Heart left ventricle (tissue), 13 donors: Measurements from ENCODE around the gene SFT2D3.

Experiments used
- CTCF ChIP-seq, 12 donors: fragments of 200-600 bp; sonication (generic) in 4 of 12; IDR thresholded peaks; one replicate each; pipeline versions ENCODE4 v1.5.0 to v1.8.0; 2018 to 2022; ENCODE audit warnings: antibody characterized with exemption in 12 of 12, mild to moderate bottlenecking in 5 of 12
- POLR2A ChIP-seq, 2 donors: fragments of 450-650 bp; IDR thresholded peaks; one replicate each; pipeline ENCODE4 v1.6.1; 2017; ENCODE audit warnings: antibody characterized with exemption in 2 of 2, mild to moderate bottlenecking in 2 of 2, moderate library complexity in 2 of 2
- donor health status: ischemic (EF 13 %, LVEDD 7.1; RV severe dilation, severe dysfunction).
- donor health status: DM: no; HTN: yes; CAD: no.
- donor health status: DM: no; HTN: no; CAD: no.
- donor health status: ischemic (EF 25% LVEDD 6.9; RV normal size, moderate dysfunction).
- donor health status: ischemic (EF 25% LVEDD 5.7; RV mildly dilated, moderate dysfunction).
- donor health status: ischemic (EF 35%, LVEDD 5.7; RV mildly dilated, moderate dysfunction).
- donor health status: nonischemic (EF 11% LVEDD 7.7; RV severe dilation, severe dysfunction).
- donor health status: DM: yes; HTN: yes; CAD: no.
- donor health status: PGD.
- donor health status: ischemic (EF 29% LVEDD 5.4; RV normal size, mild dysfunction).
- donor health status: nonischemic (EF 23%, LVEDD 6.1; RV moderate dilation, normal function).

- TF ChIP-seq CTCF (IDR thresholded peaks at IDR 0.05) (no peak), POLR2A (IDR thresholded peaks at IDR 0.05) (no peak)
These were observed 34.5 kb downstream of the SFT2D3 start for GRCh38 chr2:127735537-127736399.
